SHP77 treated with DMSO at 0.1 percent for 48 hours (cell line): ENCODE data around the gene DGKG.

Experiments
- DNase-seq: peaks from one replicate; lab custom pipeline; 2025; lab: John Stamatoyannopoulos, UW

Gene DGKG

DNA sequence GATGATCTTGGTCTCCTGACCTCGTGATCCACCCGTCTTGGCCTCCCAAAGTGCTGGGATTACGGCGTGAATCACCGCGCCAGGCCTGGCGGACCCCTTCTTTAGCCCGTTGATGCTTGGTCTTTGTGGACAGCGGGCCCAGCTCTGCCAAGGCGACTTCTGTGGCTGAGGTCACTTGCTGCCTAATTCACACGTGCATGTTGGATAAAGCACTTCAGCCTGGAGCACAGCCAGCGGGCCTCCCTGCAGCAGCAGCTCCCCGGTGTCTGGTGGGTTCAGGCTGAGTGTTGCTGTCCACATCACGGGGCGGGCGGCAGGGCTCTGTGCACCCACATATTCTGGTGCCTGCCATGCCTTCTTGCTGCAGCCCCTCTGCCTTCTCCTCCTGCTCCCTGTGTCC, 88.4 kb downstream of the DGKG start:
- DNase-seq = no peak

DNA sequence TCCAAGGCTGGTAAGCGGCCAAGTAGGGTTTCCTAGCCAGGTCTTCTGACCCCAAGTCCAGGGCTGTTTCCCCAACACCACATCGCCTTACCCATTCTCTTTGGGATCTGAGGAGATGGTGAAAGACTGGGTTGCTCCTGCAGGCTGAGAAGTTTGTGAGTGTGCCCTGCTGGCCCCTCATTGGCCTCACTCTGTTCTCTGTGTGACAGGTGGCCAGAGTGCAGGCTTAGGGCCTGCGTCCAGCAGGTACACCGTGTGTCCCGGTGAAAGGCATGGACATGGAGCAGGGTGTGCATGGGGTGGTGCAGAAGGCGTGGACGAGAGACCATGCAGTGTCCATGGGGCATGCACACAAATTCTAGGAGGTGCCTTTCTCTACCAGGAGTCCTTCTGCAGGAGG, 91.3 kb downstream of the DGKG start:
- DNase-seq = no peak

DNA sequence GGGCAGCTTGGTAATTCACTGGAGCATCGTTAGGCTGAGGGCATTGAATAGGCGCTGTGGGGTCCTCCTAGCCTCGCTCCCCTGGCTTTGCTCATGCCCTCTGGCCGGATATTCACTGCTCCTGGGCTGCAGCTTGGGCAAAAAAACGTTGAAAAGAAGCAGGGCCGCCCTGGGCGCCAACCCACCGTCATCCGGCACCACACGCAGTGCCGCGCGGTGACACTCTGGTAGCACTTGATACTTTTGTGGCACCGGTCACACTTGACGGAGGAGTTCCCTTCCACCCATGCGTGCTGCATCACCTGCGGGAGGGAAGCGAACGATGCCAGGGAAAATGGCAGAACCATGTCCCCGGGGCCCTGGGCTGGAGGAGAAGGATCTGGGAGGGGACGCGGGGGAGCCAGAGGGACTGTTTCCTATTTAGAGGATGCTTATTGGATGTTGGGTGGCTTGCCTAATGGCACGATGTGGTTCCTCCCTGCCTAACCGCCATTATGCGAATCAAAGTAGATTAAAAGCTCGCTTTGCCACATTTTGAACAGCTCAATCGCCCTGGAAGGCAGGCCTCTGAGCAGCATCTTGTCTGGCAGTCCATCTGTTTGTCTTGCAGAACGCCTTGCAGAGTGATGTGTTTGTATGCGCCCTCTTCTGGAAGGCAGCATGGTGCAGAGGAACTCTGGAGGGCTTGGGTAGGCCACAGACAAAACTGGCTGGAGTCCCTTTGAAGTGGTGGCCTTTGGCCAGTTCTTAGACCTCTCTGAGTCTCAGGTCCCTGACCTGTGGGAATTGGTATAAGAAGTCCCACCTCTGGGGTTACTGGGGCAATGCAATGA, 93.2 kb downstream of the DGKG start:
- no peak for DNase-seq

DNA sequence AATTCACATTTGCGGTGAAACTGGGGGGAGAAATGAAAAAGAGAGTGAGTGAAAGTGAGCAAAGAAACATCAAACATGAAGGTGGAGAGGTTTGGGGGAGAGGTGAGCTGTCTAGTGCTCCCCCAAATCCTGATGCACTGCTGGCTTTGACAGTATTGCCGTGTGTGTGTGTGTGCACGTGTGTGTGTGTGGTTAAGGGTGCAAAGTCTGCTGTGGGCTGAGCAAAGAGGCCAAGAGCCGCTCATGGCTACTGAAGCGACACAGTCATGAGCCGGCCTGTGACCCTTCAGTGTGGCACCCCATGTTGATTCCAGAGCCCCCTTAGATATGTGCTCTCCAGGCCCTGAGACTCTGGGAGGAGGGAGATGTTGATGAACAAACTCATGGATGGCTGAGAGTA, 94.3 kb downstream of the DGKG start:
- DNase-seq = no peak

DNA sequence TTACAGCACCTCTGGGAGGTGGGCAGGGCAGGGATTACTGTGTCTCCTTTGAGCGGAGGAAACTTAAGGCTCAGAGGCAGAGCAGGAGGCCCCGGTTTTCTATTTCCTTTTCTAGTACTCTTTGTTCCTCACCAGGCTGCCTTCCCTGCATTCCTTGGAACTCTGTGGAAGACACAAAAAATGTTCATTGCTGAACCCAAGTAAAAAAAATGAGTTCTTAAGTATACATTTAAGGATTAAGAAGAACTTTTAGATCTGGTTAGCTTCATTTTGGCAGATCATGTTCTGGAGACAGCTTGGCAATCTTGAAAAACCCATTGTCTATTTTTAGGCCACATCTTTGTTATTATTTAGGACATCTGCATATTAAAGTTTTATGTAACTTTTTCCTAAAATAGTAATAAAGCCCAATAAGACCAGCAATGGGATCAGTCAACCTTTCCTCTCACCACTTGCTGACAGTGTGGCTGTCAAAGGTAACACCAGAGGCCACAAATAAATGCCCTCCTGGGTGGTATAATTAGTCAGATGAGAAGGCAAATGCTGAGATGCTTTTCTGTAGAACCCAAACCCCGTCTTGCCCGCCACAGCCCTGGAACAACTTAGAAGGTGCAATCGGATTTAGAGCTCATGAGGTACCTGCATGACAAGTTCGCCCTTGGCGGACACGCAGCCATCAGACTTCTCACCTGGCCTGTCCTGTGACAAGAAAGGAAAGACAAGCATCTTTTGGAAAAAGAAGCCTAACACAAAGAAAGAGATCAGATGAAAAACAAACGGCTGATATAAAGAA, 97.2 kb downstream of the DGKG start:
- DNase-seq = no peak

DNA sequence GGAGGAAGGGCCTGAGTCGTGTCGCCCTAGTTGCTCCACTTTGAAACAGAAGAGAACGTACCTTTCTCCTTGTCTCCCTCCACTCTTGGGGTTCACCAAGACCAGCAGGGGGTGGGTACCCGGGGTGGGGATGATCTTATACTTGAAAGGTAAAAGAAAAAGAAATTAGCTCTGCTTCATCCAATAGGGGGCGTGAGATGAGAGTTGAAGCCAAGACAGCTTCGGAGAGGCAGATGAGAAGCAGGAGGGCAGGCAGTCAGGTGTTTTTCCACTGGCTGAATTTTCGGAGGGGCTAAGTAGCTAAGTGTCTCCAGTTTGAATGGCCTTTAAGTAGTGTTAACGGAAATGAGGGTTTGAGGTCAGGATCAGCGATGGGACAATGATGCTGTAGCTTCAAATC, 100.4 kb downstream of the DGKG start:
- DNase-seq = no peak

DNA sequence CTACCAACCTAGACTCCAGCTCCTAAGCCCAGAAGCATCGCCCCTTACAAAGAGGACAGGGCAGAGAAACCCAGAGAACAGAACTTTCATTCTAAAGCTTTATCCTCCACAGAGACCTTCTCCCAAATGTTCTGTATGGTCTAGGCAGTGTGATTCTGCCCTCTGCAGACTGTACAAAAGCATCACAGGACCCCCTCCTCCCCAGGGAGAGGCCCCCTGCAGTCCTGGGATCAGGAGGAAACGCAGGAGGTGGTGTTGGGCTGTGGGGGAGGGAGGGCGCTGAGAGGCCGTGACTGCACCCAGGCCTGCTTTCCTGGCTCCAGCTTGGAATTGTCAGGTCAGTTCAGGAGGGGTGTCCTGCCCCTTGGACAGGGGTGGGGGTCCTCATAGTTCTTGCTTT, 101.3 kb downstream of the DGKG start:
- no peak for DNase-seq

DNA sequence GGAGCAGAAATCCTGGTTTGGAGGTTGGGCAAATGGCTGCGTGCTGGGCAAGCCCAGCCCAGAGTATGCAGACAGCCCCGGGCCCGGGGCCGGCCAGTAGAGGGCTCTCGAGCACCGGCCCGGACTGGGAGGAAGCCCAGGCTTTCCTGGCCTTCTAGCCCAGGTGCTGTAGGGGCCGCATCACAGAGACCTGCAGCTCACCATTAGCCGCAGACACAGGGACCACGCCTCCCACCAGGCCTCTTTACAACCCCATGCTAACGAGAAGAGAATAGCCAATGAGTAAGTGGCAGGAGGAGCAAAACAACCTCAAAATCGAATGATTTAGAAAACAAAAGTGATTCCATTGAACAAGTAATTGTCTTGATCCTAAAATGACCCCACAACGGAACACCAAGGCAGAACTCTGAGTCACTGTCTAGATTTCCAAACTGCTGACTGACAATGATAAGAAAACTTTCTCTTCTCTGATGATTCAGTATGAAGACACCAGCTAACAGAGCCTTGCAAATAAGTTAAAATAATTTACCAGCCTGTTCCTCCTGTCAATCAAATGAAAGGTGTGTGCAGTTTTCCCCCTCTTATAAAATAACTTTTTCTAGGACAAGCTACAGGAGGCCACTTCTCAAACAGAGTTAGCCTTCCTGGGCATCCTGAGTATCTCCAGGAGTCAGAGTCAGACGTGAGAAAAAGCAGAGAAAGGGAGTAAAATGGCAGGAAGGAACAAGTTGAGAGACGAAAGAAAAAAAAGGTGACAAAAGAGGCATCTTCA, 102.2 kb downstream of the DGKG start:
- peak; percentile 36 for DNase-seq

DNA sequence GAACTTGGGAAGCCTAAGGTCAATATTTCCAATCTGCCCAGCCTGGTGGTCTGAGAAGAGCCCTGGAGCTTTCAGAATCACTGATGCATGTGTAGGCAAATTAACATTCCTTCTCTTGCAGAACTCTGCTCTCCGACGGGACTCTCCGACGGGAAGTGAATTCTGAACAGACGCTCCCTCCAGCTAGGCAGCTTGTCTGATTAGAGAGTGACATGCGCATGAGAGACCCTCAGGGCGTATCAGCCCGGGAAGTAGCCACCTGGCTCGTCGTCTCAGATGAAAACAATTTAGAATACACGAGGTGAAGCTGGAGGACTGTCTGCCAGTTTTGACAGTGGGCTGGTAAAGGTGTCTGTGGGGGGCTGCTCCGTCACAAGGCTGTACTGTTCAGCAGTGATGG, 103.1 kb downstream of the DGKG start:
- no peak for DNase-seq

DNA sequence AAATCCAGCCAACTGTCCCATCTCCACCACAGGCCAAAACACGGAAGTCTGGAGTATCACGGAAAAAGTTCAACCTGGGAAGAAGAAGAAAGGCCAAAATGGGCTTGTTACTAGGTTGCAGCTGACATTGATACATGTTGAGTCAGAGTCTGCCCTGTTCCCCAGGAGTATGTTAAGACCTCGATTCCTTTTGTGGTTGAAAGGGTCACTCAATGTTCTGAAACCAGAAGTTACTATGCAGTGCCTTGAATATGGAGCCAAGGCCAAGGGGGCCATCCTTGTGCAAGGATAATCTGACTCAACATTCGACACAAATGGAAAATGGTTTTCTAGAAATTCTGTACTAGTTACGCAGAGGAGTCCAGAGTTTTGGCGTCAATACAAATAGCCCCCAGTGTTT, 104.2 kb downstream of the DGKG start:
- DNase-seq = no peak

DNA sequence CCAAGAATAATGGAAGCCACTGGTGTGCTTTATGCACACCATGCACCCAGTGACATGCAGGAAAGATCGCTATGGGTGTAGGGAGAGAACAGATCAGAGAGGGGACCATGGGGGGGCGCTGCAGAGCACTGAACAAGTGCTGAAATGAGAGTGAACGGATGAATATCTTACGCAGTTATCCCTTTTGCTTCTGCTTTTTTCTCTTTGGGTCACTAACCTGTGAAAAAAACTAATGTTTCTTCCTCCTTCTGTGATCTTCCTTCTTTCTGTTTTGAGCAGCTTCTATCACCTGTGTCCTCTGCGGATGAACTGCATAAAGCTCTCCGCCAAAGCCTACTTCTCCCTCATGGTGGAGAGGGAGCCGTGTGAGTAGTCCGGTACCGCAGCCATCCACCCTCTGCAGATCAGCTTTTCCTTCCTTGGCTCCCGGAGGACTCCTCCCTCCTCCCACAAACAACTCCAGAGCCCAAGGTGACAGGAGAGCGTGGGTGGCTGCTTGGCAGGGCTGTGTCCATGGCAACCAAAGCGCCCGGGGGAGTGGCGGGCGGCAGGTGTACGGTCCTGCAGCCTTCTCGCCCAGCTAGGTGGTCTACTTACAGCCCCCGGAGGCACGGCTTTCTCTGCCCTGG, 106.2 kb downstream of the DGKG start:
- DNase-seq = no peak

DNA sequence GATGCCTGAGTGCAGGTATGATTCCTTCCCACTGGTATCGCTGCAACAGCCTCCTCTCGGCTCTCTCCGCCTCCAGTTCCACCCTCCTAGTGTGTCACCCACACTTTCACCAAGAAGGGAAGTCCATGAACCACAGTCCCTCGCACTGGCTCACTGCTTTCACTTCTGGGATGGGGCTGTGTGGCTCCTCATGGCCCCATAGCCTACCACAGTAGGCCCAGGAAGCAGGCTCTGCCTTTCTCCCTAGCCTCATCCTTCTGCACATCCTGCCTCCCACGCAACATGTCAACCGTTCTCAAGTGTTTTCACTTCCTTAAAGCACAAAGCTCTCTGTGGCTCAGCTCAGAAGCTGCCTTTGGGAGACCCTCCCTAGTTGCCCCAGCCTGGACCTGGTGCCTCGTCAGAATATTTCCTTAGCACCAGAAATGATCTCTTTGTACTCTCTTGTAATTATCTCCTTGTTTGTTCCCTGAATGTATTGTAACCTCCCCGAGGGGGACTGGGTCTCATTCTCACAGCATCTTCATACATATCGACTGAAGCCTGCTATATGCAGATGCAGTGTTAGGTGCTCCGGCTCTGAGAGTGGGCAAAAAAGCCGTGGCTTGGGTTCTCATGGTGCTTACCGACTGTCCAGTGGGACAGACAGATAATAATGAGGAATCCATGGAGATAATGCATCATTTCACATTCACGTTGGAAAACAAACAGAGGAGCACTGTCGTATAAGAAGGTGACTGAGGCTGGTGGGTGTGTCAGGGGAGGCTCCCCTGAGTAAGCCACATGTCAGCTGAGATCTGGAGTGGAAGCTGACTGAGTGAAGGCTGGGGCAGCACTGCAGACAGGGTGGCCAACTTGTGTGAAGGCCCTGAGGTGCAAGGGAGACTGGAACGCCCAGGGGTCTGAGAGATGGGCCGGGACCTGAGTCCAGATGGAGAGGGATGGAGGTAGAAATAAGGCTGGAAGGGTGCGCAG, 107.1 kb downstream of the DGKG start:
- DNase-seq = no peak

DNA sequence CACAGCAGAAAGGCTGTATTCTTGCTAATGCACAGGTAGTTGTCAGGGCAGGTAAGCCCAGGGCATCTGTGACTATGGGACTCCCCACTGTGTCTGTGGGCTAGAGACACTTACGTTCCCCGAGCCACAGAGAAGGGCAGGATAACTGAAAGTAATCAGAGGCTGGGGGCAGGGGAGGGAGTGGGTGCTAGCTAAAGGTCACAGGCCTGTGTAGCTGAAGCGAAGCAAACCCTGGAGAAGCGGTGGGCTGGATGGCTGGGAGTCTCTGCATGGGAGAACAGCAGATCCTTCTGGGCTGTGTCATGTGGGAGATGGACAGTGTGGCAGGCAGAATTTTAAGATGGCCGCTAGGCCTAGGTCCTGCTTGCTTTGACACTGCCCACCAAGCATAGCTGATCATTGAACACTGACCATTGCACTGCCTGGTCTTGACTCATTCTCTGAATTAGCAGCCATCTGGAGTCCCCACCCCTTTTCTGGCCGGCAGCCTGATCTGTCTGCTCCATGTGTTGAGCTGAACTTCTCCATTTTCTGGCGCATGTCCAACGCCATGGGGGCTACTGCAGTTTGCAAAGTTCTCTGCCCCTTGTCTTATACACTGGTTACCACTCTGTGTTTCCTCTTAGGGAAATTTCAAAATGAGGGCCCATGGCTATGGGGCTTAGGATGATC, 110.0 kb downstream of the DGKG start:
- no peak for DNase-seq

DNA sequence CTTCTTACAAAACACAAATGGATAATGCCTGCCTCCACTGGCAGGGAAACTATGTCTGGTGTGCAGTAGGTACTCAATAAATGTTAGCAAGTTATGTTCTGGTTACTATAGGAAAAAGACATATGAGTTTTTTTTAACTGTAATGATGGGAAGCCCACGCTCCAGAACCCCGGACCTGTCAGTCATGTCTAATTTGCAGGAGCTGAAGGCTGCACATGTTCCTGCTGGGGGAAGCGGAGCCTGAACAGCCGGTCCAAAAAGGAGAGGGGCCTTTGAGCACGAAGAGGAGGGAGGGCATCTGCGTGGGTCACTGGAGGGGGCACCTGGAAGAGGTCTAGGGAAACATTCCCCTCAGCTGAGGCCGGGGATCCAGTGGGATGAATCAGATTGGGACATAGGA, 113.2 kb downstream of the DGKG start:
- no peak for DNase-seq

DNA sequence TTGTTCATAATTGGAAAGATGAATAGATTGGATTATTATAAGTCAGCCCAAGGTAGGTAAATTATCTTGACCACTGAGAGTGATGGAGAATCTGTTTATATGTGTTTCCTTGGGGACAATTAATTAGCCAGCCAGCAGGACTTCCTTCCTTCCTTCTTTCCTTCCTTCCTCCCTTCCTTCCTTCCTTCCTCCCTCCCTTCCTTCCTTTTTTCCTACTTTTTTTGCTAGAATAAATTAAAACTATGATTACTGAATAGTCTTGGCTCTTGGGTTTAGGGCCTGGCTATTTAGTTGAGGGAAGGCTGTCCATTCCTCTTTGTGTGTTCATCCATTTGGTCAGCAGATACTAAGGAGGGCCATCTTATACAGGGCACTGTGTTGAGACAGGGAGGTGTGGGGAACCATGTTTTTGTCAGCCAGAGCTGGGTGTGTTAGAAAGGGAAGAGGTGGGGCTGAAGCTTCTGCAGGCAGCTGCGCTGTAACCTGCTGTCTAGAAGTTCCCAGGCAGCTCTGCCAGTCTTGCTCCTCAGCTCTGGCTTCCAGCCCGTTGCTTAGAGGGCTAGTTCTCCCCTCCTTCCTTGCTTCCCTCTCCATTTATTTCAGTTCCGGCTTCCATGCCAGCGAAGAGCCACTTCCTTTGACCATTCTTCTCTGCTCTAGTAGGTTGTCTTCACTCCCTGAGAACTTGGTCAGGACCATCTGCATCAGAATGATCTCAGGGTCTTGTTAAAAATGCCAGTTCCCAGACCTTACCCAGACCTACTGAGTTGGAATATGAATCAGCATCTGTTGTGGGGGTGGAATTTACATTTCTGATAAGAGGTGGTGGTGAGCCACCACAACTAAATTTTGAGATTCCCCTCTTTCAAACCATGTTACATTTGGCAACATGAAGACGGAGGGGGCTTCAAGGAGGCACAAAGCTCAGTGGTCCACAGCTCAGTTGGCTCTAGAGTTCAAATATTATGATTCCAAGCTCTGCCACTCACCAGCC, 113.9 kb downstream of the DGKG start:
- no peak for DNase-seq

DNA sequence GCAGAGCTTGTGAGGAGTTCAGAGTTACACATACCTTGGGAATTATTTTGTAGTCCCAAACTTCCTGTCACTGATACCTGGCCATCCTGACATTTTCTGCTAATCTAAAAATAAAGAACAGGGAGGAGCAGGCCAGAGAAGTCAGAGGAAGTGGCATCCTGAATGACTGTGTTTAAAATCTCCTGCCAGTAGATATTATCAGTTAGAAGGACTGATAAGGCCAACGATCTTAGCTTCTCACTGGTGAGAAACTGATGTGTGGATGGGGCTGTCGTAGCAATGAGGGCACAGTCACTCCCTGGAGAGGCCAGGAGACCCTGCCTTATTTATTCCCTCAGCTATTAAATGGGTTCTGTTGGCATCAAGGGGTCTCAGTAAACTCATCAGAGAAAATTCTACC, 115.1 kb downstream of the DGKG start:
- DNase-seq = no peak

DNA sequence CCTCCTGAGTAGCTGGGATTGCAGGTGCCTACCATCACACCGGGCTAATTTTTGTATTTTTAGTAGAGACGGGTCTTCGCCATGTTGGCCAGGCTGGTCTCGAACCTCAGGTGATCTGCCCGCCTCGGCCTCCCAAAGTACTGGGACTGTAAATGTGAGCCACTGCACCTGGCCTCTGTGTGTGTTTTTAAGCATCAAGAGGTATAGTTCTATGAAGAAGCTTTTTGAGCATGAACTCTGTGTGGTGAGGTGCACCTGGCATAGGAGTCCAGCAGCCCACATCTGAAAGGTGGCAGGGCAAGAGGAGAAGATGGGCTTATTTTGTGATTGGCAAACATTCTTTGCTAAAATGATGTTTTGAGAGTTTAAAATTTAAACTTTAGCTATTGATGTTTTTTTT, 118.0 kb downstream of the DGKG start:
- no peak for DNase-seq

DNA sequence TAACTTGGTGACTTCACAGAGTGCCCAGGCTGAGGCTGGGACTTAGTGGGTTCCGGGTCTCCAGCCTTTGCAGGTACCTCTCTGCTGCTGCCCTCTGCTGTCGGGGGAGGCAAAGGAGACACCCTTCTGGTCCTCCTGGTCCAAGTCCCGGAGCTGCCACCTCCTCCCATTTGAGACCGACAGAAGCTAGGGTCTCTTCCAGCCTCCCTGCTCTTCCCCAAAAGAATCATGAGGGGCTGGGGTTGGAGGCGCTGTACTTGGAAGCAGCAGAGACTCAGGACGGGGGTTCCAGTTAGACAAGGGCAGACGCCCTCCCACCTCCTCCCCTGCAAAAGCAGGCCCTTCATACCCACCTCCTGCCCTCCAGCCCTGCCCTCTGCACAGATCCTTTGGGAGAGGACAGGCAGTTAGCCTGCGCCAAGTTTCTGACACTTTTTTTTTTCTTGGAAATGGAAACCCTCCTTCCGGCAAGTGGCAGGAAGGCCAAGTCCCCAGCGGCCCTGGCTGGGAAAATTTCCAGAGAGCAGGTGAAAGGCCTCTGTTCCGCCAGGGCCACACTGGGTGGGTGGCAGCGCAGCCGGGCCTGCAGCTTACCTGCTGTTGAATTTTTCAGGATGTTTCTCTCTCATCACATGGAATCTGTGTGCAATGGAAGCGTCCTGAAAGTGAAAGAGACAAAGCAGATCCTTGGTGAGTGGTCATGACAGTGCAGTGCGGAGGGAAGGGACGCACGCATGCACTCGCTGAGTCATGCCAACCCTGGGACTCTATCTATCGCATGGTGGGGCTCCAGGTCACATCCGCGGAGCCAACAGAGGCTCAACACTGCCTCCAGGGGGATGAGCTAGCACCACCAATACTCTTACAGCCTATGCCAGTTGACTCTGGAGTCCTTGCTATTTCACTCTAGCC, 119.9 kb downstream of the DGKG start:
- DNase-seq = peak; percentile 81
